D721Med (cell line): ENCODE results near the gene NYAP2.

ENCODE experiments used
- DNase-seq: peaks from one replicate; pipeline ENCODE4 v3.0.0; 2011; ENCODE audit warnings: low spot score; ENCODE audit not compliant: insufficient read length
- FAIRE-seq: peaks from 2 replicates; lab custom pipeline; 2011; peaks lifted over from hg19 to GRCh38; lab: Jason Lieb, UNC
- TF ChIP-seq, protein P1 (sequence below): IDR thresholded peaks from 2 replicates; pipeline ENCODE4 v1.5.1; 2012; ENCODE audit warnings: mild to moderate bottlenecking, control low read depth; ENCODE audit not compliant: insufficient read depth; ENCODE audit errors: missing control alignments

The NYAP2 gene

DNA sequence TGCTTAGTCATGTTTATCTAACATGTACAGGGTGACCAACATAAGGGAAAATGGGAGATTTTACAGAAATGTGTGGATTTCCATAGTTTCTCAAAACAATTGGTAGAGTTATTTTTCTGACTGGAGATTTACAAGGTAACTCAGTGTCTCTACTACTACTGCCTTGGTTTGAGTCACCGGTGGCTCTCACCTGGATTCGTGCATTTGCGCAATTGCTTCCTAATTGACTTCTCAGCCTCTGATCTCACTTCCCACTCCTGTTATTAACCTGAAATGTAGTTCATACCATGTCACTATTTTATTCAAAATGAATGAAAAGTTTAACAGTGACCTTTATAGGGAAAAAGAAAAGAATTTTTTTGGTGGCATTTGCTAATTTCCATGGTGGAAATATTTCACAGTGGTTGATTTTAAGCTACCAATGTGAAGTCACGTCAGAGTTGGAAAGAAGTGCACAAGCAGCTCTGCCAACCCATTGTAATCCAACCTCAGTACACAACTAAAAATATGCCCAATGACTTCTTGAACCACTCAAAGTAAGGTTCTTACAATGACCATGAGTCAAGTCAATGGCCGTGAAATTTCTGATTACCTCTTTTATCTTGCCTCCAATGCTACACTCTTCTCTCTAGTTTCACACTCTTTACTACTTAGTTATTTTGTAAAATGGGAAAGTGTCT, 94.0 kb downstream of the NYAP2 start:
- DNase-seq: no peak
- no peak for FAIRE-seq
- TF ChIP-seq, protein P1, sequence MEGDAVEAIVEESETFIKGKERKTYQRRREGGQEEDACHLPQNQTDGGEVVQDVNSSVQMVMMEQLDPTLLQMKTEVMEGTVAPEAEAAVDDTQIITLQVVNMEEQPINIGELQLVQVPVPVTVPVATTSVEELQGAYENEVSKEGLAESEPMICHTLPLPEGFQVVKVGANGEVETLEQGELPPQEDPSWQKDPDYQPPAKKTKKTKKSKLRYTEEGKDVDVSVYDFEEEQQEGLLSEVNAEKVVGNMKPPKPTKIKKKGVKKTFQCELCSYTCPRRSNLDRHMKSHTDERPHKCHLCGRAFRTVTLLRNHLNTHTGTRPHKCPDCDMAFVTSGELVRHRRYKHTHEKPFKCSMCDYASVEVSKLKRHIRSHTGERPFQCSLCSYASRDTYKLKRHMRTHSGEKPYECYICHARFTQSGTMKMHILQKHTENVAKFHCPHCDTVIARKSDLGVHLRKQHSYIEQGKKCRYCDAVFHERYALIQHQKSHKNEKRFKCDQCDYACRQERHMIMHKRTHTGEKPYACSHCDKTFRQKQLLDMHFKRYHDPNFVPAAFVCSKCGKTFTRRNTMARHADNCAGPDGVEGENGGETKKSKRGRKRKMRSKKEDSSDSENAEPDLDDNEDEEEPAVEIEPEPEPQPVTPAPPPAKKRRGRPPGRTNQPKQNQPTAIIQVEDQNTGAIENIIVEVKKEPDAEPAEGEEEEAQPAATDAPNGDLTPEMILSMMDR: no peak

DNA sequence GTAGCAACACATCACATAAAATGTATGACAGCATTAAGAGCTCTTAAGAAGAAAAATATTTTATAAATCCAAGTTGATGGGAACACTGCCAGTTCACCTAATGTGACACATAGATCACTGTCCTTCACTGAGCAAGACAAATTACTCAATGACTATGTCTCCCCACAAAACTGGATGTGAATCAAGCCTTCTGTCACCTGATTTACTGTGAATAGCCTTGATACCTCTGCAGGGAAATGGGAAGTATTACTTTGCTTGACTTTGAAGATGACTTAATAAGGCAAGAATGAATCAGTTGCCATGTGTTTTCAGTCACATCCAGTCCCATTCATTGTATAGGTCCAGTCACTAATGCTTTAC, 94.6 kb downstream of the NYAP2 start:
- FAIRE-seq: no peak
- TF ChIP-seq, protein P1: no peak
- no peak for DNase-seq

DNA sequence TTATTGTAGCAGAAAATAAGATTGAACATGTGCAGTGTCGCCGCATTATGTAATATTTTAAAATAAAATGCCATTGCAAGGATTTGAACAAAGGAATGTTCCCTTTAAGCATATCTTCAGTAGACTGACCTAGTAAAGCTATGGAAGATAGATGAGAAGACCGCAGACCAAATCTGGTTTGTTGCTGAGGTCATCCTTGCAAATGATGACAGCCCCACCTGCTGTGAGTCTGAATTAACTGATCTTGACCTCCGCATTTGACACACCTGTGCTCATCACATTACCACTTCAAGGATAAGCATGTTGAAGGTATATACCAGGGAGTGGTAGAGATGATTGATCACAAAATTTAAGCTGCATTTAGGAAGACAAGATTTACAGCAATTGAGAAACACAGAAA, 96.2 kb downstream of the NYAP2 start:
- no peak for FAIRE-seq

DNA sequence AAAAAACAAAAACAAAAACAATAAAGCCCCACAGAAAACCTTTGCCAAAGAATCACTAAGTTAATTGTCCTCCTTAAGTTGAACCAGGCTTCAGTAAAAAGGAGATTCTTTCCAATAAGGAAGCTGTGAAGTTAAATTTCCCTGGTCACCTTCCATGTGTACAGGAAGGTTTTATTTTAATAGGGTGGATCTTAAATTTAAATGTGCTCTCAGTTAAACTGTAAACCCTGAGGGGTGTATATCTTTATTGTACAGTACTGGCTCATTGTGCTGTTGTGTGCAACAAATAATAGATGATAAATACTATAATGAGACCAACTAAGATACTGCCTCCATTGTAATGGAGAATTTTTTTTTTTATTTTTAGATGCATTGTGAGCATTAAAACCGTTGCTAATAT, 97.1 kb downstream of the NYAP2 start:
- DNase-seq (no peak), FAIRE-seq (no peak)
- TF ChIP-seq, protein P1: no peak

More for the DNA sequence above, 96.2 kb downstream of the NYAP2 start:
- TF ChIP-seq, protein P1: no peak
- DNase-seq: no peak

DNA sequence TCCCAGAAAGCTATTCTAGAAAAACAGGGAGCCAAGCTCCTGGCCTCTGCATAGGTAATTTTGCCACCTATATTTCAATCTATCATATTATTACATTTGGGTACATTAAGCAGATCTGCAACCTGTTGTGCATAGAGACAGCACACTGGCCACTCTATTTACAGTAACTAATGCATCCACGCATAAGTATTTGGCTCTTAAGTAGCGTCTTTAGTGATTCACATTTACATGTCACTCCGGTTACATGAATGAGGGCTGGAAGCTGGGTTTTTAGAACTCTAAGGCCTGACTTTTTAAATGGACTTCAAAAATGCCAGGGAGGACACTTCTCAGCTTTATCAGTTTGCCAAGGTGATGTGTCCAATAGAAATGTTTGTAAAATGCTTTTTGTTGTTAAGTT, 97.7 kb downstream of the NYAP2 start:
- TF ChIP-seq, protein P1: no peak
- FAIRE-seq (no peak), DNase-seq (no peak)

DNA sequence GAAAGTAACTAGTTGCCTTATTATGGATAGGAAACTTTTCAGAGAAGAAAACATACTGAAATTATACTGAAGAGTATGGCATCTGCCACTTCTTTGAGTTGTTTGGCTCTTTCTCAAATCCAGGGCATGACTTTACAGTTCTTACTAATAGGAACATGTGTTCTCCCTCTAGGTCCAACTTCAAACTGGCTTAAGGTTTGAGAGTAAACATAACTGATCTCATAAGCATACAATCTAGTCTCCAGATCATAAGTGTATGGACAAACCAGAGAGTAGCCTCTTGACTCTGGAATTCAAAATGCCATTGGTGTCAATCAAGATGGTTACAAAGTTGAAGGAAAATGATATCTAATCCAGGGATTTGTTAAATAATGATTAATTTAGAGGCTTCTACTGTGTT, 101.5 kb downstream of the NYAP2 start:
- TF ChIP-seq, protein P1: no peak
- FAIRE-seq: no peak

DNA sequence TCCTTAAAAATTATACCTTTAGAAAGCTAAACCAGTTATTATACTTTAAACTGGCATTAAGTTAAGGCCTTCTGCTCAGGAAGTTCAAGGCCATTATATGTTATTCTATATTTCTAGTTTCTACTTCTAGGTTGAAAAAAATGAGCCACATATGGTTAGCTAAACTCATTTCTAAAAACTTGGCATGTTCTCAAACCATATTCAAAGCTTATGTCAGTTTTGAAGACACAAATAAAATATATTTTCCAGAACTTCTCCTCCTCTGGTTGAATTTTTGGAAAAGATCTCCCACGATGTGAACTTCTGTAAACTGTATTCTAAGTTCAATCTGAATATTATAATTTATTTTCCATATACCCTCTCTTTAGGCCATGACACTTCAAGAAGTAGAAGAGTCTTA, 103.5 kb downstream of the NYAP2 start:
- TF ChIP-seq, protein P1: no peak
- DNase-seq (no peak), FAIRE-seq (no peak)

More for the DNA sequence above, 101.5 kb downstream of the NYAP2 start:
- no peak for DNase-seq
